Small intestine (tissue), 16 donors: Measurements from ENCODE around the gene CBLN2. TPM values are rescaled to one million over a fixed set of nuclear protein-coding genes. Genes with fewer than 3 reads are reported as not detected.

Experiments
- DNase-seq, 2 donors: peaks; one replicate each; pipeline versions ENCODE4 v3.0.0 to v3.0.0-alpha.2; 2013
- FAIRE-seq: peaks from 2 replicates; lab custom pipeline; 2012; peaks lifted over from hg19 to GRCh38; lab: Jason Lieb, UNC
- H3K27ac ChIP-seq, 3 donors: one replicate each; pipeline ENCODE4 v1.5.1; 2013; ENCODE audit warnings: low read length in 2 of 3, mild to moderate bottlenecking in 2 of 3, control low read depth in 1 of 3, inconsistent platforms in 1 of 3, low read depth in 1 of 3, moderate library complexity in 1 of 3
- H3K27me3 ChIP-seq, 3 donors: one replicate each; pipeline ENCODE4 v1.6.1; 2013; ENCODE audit warnings: low read length in 3 of 3, inconsistent platforms in 1 of 3; ENCODE audit not compliant: control insufficient read depth in 3 of 3, insufficient read depth in 3 of 3
- H3K36me3 ChIP-seq, 3 donors: one replicate each; pipeline ENCODE4 v1.6.1; 2013; ENCODE audit warnings: low read length in 3 of 3, inconsistent platforms in 1 of 3, low read depth in 1 of 3, mild to moderate bottlenecking in 1 of 3, moderate library complexity in 1 of 3; ENCODE audit not compliant: control insufficient read depth in 3 of 3, insufficient read depth in 2 of 3
- H3K4me1 ChIP-seq, 3 donors: one replicate each; pipeline ENCODE4 v1.6.1; 2013; ENCODE audit warnings: low read length in 2 of 3, inconsistent platforms in 1 of 3, low read depth in 1 of 3, mild to moderate bottlenecking in 1 of 3, moderate library complexity in 1 of 3; ENCODE audit not compliant: control insufficient read depth in 3 of 3, insufficient read depth in 2 of 3
- H3K4me3 ChIP-seq, 3 donors: one replicate each; pipeline ENCODE4 v1.5.1; 2013; ENCODE audit warnings: low read length in 3 of 3, control low read depth in 1 of 3, inconsistent platforms in 1 of 3, low read depth in 1 of 3, mild to moderate bottlenecking in 1 of 3, moderate library complexity in 1 of 3
- H3K9me3 ChIP-seq, 2 donors: one replicate each; pipeline ENCODE4 v1.6.1; 2013; ENCODE audit warnings: low read depth in 1 of 2, low read length in 1 of 2; ENCODE audit not compliant: control insufficient read depth in 2 of 2, insufficient read depth in 1 of 2
- WGBS, 3 donors: extraction: QIAGEN DNeasy Blood & Tissue Kit; methylation state at CpG; one replicate each; pipeline ENCODE4 v1.1.7; 2013; 5-methylcytosine and 5-hydroxymethylcytosine counted together
- long read RNA-seq, 10 donors: transcript quantifications; one replicate each; lab custom pipeline, GENCODE V29; 2026
- polyA plus RNA-seq, 4 donors: library from polyadenylated mRNA; stranded (reverse) in 3 of 4; unstranded in 1 of 4; fragments of 200-250 nt in 3 of 4; fragments of 120-200 nt in 1 of 4; gene quantifications; one replicate each; pipeline versions ENCODE4 v1.2.1 to v1.2.3, GENCODE V29; 2013
- donor health status: healthy with polysubstance abuse.
- donor health status: control.
- donor health status: control.
- donor health status: Bipolar disorder and iron deficiency.
- donor health status: healthy.

Gene CBLN2
- polyA plus RNA-seq: 10 to 100 TPM in 1 of 4 donors, 1 to 10 TPM in 1, not detected in 2; 5.4 to 15.2 TPM
- long read RNA-seq, donor 1: 0 reads
- long read RNA-seq, donor 2: 0 reads
- long read RNA-seq, donor 3, partial matches to known transcripts: 0 of 1 reads
- long read RNA-seq, donor 3, other reads (novel, unspliced or antisense): 0 of 1 reads
- long read RNA-seq, donor 4: 0 reads
- long read RNA-seq, donor 5: 0 reads
- long read RNA-seq, donor 6, partial matches to known transcripts: 0 of 3 reads
- long read RNA-seq, donor 6, other reads (novel, unspliced or antisense): 0 of 3 reads
- long read RNA-seq, donor 7, partial matches to known transcripts: 0 of 1 reads
- long read RNA-seq, donor 7, other reads (novel, unspliced or antisense): 0 of 1 reads
- long read RNA-seq, donor 8: 0 reads
- long read RNA-seq, donor 9: 0 reads
- long read RNA-seq, donor 10, partial matches to known transcripts: 0 of 2 reads
- long read RNA-seq, donor 10, other reads (novel, unspliced or antisense): 0 of 2 reads

- no peaks in the 10 kb centered on the region for H3K9me3 ChIP-seq
- WGBS, 3 donors: 2 to 3% (median 3%) methylated on average over 40 to 44 of the region's 44 CpGs
- DNase-seq (peak; percentile 17 to 66), FAIRE-seq (no peak)
- no peak within 1 kb of the TSS for H3K27ac ChIP-seq
- no peaks in the 10 kb centered on the region for H3K36me3 ChIP-seq
- H3K27me3 ChIP-seq: peaks cover 5 to 45% (median 9%) of the 10 kb centered on the region in 3 donors
- H3K4me3 ChIP-seq: peak within 1 kb of the TSS in 2 of 3 donors; percentile 3 to 28
- H3K4me1 ChIP-seq: no peaks in the 10 kb centered on the region
Observed at GRCh38 chr18:72544092-72544886, at the start of gene CBLN2. Gene CBLN2 (minus strand): TSS chr18:72544342. CDS start chr18:72542160, 2,182 bp downstream.

- Histone ChIP-seq H3K4me3 (no peak overlapping the region), H3K27ac (no peak overlapping the region), H3K27me3 (no peaks in the 10 kb centered on the region), H3K9me3 (no peaks in the 10 kb centered on the region), H3K4me1 (no peaks in the 10 kb centered on the region), H3K36me3 (no peaks in the 10 kb centered on the region)
- WGBS, 3 donors: 68 to 74% (median 73%) methylated on average over 5 of the region's 5 CpGs
- FAIRE-seq (no peak), DNase-seq (no peak)
Observed at GRCh38 chr18:72588360-72588759, 44.2 kb upstream of the CBLN2 start.

- DNase-seq (no peak), FAIRE-seq (no peak)
- WGBS, 3 donors: 76 to 87% (median 77%) methylated on average over 3 of the region's 3 CpGs
- H3K36me3 ChIP-seq: no peaks in the 10 kb centered on the region
- no peak overlapping the region for H3K4me3 ChIP-seq
- no peaks in the 10 kb centered on the region for H3K27me3 ChIP-seq
- no peaks in the 10 kb centered on the region for H3K4me1 ChIP-seq
- H3K27ac ChIP-seq: no peak overlapping the region
- H3K9me3 ChIP-seq: no peaks in the 10 kb centered on the region
Observed at GRCh38 chr18:72584787-72585186, 40.6 kb upstream of the CBLN2 start.

- WGBS, 3 donors: 75 to 80% (median 77%) methylated on average over 3 of the region's 3 CpGs
Observed at GRCh38 chr18:72581976-72582375, 37.8 kb upstream of the CBLN2 start.

GRCh38 chr18:72572896-72573295 is 28.8 kb upstream of the CBLN2 start:
- FAIRE-seq: no peak
- H3K4me1 ChIP-seq: no peaks in the 10 kb centered on the region
- 36 to 67% (median 50%) methylated on average over 2 of the region's 2 CpGs for WGBS, 3 donors

More at GRCh38 chr18:72581976-72582375, 37.8 kb upstream of the CBLN2 start:
- Histone ChIP-seq H3K4me1 (no peaks in the 10 kb centered on the region), H3K4me3 (no peak overlapping the region), H3K27ac (no peak overlapping the region), H3K27me3 (no peaks in the 10 kb centered on the region), H3K36me3 (no peaks in the 10 kb centered on the region), H3K9me3 (no peaks in the 10 kb centered on the region)
- DNase-seq (no peak), FAIRE-seq (no peak)

GRCh38 chr18:72566290-72566689 is 22.1 kb upstream of the CBLN2 start:
- no peak overlapping the region for H3K27ac ChIP-seq
- H3K36me3 ChIP-seq: no peaks in the 10 kb centered on the region
- no peaks in the 10 kb centered on the region for H3K27me3 ChIP-seq
- H3K4me1 ChIP-seq: no peaks in the 10 kb centered on the region
- no peak overlapping the region for H3K4me3 ChIP-seq
- no peak for DNase-seq
- H3K9me3 ChIP-seq: peaks cover 0 to 4% of the 10 kb centered on the region in 2 donors
- FAIRE-seq: no peak
- WGBS, 3 donors: 71 to 90% (median 88%) methylated on average over 3 of the region's 3 CpGs

More at GRCh38 chr18:72572896-72573295, 28.8 kb upstream of the CBLN2 start:
- no peak for DNase-seq
- Histone ChIP-seq H3K4me3 (no peak overlapping the region), H3K27ac (no peak overlapping the region), H3K27me3 (no peaks in the 10 kb centered on the region), H3K36me3 (no peaks in the 10 kb centered on the region), H3K9me3 (no peaks in the 10 kb centered on the region)

- no peaks in the 10 kb centered on the region for H3K27me3 ChIP-seq
- DNase-seq: no peak
- no peaks in the 10 kb centered on the region for H3K9me3 ChIP-seq
- no peak for FAIRE-seq
- H3K36me3 ChIP-seq: no peaks in the 10 kb centered on the region
- WGBS, 3 donors: 46 to 59% (median 50%) methylated on average over 1 of the region's 1 CpG
- H3K27ac ChIP-seq: no peak overlapping the region
- H3K4me3 ChIP-seq: no peak overlapping the region
- H3K4me1 ChIP-seq: no peaks in the 10 kb centered on the region
Observed at GRCh38 chr18:72555968-72556367, 11.8 kb upstream of the CBLN2 start.

- no peaks in the 10 kb centered on the region for H3K27me3 ChIP-seq
- H3K27ac ChIP-seq: no peak overlapping the region
- DNase-seq (no peak), FAIRE-seq (no peak)
- WGBS, 3 donors: 49 to 68% (median 54%) methylated on average over 7 of the region's 7 CpGs
- no peaks in the 10 kb centered on the region for H3K9me3 ChIP-seq
- H3K4me3 ChIP-seq: no peak overlapping the region
- H3K4me1 ChIP-seq: no peaks in the 10 kb centered on the region
- H3K36me3 ChIP-seq: no peaks in the 10 kb centered on the region
Observed at GRCh38 chr18:72555101-72555500, 11.0 kb upstream of the CBLN2 start.
